ENCODE measurements around the gene HYI. TPM values are rescaled to one million over a fixed set of nuclear protein-coding genes. Genes with fewer than 3 reads are reported as not detected.

The HYI gene
- total RNA-seq, 1 donor from 2014 or later, result 28.6 TPM

GRCh38 chr1:43492826-43493225 is 39.1 kb upstream of the HYI start:
- Mint-ChIP-seq H3K9me3 (ENCODE audit: low read depth) (peaks cover 29% of the 10 kb centered on the region), H3K36me3 (ENCODE audit: low read depth) (peaks cover 9% of the 10 kb centered on the region), H3K4me1 (ENCODE audit: low read depth) (peaks cover 9% of the 10 kb centered on the region), H3K27me3 (ENCODE audit: low read depth) (no peaks in the 10 kb centered on the region), H3K27ac (ENCODE audit: unreplicated experiment) (no peak overlapping the region), H3K4me3 (ENCODE audit: unreplicated experiment) (no peak overlapping the region)
- TF ChIP-seq, protein P1, sequence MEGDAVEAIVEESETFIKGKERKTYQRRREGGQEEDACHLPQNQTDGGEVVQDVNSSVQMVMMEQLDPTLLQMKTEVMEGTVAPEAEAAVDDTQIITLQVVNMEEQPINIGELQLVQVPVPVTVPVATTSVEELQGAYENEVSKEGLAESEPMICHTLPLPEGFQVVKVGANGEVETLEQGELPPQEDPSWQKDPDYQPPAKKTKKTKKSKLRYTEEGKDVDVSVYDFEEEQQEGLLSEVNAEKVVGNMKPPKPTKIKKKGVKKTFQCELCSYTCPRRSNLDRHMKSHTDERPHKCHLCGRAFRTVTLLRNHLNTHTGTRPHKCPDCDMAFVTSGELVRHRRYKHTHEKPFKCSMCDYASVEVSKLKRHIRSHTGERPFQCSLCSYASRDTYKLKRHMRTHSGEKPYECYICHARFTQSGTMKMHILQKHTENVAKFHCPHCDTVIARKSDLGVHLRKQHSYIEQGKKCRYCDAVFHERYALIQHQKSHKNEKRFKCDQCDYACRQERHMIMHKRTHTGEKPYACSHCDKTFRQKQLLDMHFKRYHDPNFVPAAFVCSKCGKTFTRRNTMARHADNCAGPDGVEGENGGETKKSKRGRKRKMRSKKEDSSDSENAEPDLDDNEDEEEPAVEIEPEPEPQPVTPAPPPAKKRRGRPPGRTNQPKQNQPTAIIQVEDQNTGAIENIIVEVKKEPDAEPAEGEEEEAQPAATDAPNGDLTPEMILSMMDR (IDR thresholded peaks at IDR 0.05), result no peak
- no peak for DNase-seq (ENCODE audit: low spot score)

GRCh38 chr1:43491061-43491460 is 37.3 kb upstream of the HYI start:
- TF ChIP-seq, protein P1 (IDR thresholded peaks at IDR 0.05), result no peak
- H3K9me3 Mint-ChIP-seq (ENCODE audit: low read depth), result peaks cover 34% of the 10 kb centered on the region
- no peak overlapping the region for H3K27ac Mint-ChIP-seq (ENCODE audit: unreplicated experiment)
- H3K4me3 Mint-ChIP-seq (ENCODE audit: unreplicated experiment), result no peak overlapping the region
- DNase-seq (ENCODE audit: low spot score), result no peak
- H3K36me3 Mint-ChIP-seq (ENCODE audit: low read depth), result peaks cover 11% of the 10 kb centered on the region
- no peaks in the 10 kb centered on the region for H3K27me3 Mint-ChIP-seq (ENCODE audit: low read depth)
- peaks cover 9% of the 10 kb centered on the region for H3K4me1 Mint-ChIP-seq (ENCODE audit: low read depth)

DNA sequence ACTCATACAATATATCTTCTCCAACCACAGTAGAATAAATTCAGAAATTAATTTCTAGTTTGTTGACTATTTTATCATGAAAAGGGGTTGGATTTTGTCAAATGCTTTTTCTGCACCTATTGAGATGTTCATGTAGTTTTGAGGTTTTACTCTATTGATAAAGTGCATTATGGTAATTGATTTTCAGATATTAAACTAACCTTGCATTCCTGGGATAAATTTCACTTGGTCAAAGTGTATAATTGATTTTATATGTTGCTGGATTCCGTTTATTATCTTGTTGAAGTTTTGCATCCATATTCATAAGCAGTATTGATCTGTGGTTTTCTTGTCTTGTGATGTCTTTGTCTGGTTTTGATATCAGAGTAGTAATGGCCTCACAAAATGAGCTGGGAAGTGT is 34.4 kb upstream of the HYI start:
- DNase-seq (ENCODE audit: low spot score), result no peak
- no peak overlapping the region for H3K4me3 Mint-ChIP-seq (ENCODE audit: unreplicated experiment)
- H3K36me3 Mint-ChIP-seq (ENCODE audit: low read depth), result peaks cover 11% of the 10 kb centered on the region
- no peaks in the 10 kb centered on the region for H3K4me1 Mint-ChIP-seq (ENCODE audit: low read depth)
- peaks cover 39% of the 10 kb centered on the region for H3K9me3 Mint-ChIP-seq (ENCODE audit: low read depth)
- H3K27ac Mint-ChIP-seq (ENCODE audit: unreplicated experiment), result no peak overlapping the region
- TF ChIP-seq, protein P1 (IDR thresholded peaks at IDR 0.05), result no peak
- H3K27me3 Mint-ChIP-seq (ENCODE audit: low read depth), result no peaks in the 10 kb centered on the region

- H3K9me3 Mint-ChIP-seq (ENCODE audit: low read depth), result peaks cover 21% of the 10 kb centered on the region
- DNase-seq (ENCODE audit: low spot score), result no peak
- H3K4me3 Mint-ChIP-seq (ENCODE audit: unreplicated experiment), result no peak overlapping the region
- H3K27ac Mint-ChIP-seq (ENCODE audit: unreplicated experiment), result no peak overlapping the region
- no peaks in the 10 kb centered on the region for H3K27me3 Mint-ChIP-seq (ENCODE audit: low read depth)
- H3K36me3 Mint-ChIP-seq (ENCODE audit: low read depth), result peaks cover 6% of the 10 kb centered on the region
- H3K4me1 Mint-ChIP-seq (ENCODE audit: low read depth), result no peaks in the 10 kb centered on the region
- TF ChIP-seq, protein P1 (IDR thresholded peaks at IDR 0.05), result no peak
Observed at GRCh38 chr1:43484367-43484766, 30.6 kb upstream of the HYI start.

GRCh38 chr1:43482215-43482614 is 28.5 kb upstream of the HYI start:
- no peak for DNase-seq (ENCODE audit: low spot score)
- no peak overlapping the region for H3K27ac Mint-ChIP-seq (ENCODE audit: unreplicated experiment)
- TF ChIP-seq, protein P1 (IDR thresholded peaks at IDR 0.05), result no peak
- H3K4me1 Mint-ChIP-seq (ENCODE audit: low read depth), result no peaks in the 10 kb centered on the region
- H3K4me3 Mint-ChIP-seq (ENCODE audit: unreplicated experiment), result no peak overlapping the region
- H3K9me3 Mint-ChIP-seq (ENCODE audit: low read depth), result peaks cover 8% of the 10 kb centered on the region
- no peaks in the 10 kb centered on the region for H3K36me3 Mint-ChIP-seq (ENCODE audit: low read depth)
- no peaks in the 10 kb centered on the region for H3K27me3 Mint-ChIP-seq (ENCODE audit: low read depth)
